Activated T-helper 1 cell treated with anti-CD3 and anti-CD28 coated beads, Interleukin-2, amount 50 U/mL, for 16 hours (primary cell): ENCODE results near the gene CENPM.

Experiments used
- DNase-seq, 2 donors: peaks; one replicate each; pipeline ENCODE4 v3.0.0-alpha.2; 2020; ENCODE audit warnings: low read depth in 1 of 2, low spot score in 1 of 2

Gene CENPM

DNA sequence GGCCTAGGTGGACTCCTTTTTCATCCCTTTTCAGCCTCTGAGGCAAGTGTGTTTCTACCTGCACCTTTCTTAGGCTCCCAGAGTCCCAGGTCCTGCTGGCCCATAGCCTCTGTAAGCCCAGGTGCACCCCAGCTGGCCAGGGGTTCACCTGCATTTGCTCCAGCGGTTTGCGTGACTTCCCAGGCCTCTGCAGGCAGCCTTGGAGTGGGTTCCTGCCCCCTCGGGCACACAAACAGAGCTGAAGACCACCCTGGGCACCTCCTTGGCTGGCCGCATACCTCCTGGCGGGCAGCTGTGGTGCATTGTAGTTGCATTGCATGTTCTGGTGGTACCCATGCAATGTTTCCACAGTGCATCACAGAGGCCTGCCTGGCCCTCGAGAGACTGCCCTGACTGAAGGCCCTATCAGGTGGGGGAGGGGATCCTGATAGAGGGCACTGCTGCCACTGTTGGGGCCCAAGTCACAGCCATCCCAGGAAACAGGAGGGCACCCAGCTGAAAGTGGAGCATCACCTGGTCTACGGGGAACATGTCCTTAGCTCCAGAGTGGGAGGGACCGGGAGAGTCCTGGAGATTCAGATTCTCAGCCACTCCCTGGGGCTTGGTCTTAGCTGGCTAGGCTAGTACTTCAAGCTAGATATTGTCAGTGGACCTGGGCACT, 46.2 kb downstream of the CENPM start:
- no peak for DNase-seq

DNA sequence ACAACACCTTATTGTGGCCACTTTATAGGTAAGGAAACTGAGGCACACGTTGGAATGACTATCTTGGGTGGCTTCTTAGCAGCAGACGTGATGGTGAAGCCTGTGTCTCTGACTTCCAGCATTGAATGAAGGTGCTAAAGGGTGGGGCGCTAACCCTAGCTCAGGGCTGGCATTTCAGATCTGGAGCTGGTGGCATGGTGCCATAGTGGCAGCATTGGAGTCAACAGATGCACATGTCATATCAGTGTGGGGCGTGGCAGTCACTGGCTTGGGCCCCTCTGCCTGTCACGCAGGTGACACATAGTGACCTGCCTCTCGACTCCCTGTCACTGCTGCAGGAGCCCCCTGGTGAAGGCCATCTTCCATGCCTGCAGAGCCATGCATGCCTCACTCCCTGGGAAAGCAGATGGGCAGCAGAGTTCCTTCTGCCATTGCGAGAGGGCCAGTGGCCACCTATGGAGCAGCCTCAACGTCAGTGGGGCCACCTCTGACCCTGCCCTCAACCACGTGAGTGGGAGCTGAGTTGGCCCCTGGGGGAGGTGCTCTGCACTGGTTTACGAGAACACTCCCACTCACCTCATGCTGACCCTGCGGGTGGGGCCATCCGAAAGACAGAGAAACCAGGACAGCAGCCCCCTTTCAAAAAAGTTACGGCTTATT, 46.8 kb downstream of the CENPM start:
- DNase-seq: no peak

DNA sequence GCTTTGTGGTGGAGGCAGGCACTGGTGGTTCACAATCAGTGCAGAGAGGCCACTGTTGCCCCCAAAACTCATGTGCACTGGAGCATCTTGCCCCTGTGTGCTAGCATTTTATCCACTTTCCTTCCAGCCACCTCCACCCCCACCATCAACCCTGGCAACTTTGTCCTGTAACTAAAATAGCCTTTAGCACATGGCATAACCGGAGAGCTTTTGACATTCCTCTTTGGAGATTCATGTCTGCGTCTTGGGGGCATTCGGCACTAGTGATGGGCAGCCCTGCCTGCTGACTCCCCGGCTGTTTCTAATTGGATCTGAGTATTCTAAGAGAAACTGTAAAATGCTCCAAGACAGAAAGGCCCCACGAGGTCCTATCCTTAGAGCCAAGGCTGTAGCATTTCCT, 47.8 kb downstream of the CENPM start:
- DNase-seq: no peak

DNA sequence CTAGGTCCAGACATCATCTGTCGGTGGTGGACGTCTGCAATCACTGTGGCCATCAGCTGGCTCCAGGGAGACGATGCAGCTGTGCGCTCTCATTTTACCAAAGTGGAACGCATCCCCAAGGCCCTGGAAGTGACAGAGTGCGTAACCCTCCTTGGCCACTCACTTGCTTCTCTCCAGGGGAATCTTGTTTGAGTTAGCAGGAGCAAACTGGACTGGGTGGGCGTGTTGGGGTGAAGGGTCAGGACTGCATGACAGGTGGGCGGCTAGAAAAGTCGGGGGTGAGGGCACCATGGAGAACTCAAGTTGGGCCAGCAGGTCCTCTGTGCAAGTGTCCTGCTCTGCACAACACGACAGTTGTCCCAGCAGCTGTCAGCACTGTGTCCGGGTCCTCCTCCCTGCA, 48.3 kb downstream of the CENPM start:
- DNase-seq: no peak

DNA sequence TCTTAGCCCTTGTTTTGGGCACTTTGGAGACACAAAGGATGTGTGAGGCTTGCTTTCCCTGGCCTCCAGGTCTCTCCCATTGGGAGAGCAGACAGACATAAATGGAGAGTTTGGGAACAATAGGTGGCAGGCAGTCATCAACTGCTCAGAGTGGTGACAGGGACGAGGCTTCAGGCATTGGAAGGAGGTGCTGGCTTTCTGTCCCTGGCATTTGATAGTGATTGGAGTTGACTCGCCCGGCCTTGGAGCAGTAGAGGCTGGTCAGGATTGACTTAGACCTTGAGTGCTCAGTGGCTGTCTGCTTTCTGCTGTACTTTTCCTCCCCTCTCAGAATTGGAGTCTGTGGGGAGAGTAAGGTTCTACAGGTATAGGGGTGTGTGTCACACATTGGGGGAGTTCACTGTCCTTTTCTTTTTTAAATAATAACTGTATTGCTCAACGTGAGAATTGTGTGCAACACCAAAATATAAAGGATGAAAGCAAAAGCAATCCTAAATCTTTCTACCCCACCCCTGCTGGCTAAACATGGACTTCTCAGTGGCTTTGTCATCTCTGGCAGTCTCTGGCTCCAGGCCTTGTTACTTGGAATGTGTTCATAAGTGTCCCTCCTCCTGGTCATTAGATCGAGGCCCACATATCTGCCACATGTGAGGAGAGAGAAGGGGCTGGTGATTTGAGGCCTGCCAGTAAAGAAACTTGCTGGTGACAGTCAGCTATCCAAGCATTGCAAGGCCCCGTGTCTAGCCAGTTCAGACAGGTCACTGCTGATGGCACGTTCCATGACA, 53.2 kb downstream of the CENPM start:
- DNase-seq: no peak

DNA sequence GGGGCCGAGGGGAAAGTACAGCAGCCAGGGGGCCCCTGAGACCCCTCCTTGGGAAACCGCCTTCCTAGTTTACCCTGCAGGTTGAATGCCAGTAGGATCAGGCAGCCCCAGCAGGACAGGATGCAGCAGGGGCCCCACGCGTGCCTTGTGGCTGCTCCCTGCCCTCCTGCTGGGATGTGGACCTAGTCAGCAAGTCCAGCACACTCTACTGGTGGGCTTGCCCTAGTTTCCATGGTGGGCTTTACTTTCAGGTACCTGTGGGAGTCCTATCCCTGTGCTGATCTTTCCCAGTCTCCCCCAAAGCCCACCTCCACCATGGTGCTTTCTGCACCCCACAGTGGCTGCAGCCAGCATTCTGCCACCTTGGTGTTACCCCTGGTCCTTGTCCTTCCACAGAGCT, 54.2 kb downstream of the CENPM start:
- DNase-seq: no peak

DNA sequence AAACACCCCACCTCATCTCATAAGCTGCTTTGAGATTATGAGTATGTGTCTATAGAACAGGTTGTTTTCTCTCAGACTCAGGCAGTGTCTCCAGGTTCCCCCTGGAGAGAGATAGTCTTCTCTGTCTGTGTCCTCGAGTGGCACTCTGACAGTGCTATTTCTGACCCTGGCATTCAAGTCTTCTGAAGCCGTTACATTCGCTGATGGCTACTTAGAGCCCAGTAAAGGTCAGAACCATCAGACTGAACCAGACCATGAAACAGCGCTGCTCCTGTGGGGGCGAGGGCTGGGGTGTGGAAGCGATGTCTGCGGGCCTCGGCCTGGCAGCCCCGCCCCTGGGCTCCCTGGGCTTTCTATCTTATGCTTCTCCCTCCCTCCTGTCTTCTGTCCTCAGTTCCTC, 55.5 kb downstream of the CENPM start:
- no peak for DNase-seq
